Neural cell (in vitro differentiated cells): ENCODE data around the gene GUCD1. TPM values are rescaled to one million over a fixed set of nuclear protein-coding genes. Genes with fewer than 3 reads are reported as not detected.

Source experiments
- H2AFZ ChIP-seq: fragments of 200-600, 300-800 bp; sonication (generic), shearing (Covaris generic); 2 replicates; pipeline ENCODE4 v1.6.0; 2014; ENCODE audit warnings: low read depth, mild to moderate bottlenecking, antibody characterized with exemption, low read length, moderate library complexity
- H3F3A ChIP-seq: fragments of 200-600 bp; shearing (Covaris generic); 2 replicates; pipeline ENCODE4 v1.6.1; 2016; ENCODE audit warnings: mild to moderate bottlenecking, moderate library complexity, mixed read lengths, antibody characterized with exemption, low read length; ENCODE audit not compliant: insufficient read depth, poor library complexity, severe bottlenecking
- H3K27ac ChIP-seq: fragments of 200-600, 300-800 bp; sonication (generic), shearing (Covaris generic); 2 replicates; pipeline ENCODE4 v1.5.1; 2014; ENCODE audit warnings: mild to moderate bottlenecking, low read length, moderate library complexity
- H3K27me3 ChIP-seq: fragments of 300-800, 200-600 bp; sonication (generic), shearing (Covaris generic); 2 replicates; pipeline ENCODE4 v1.6.0; 2014; ENCODE audit warnings: mild to moderate bottlenecking, low read depth, low read length, moderate library complexity; ENCODE audit not compliant: insufficient read depth
- H3K36me3 ChIP-seq: fragments of 300-800, 200-600 bp; sonication (generic), shearing (Covaris generic); 2 replicates; pipeline ENCODE4 v1.5.1; 2014; ENCODE audit warnings: mild to moderate bottlenecking, antibody characterized with exemption, low read length, moderate library complexity; ENCODE audit not compliant: insufficient read depth
- H3K4me2 ChIP-seq: fragments of 300-800, 200-600 bp; sonication (generic), shearing (Covaris generic); 2 replicates; pipeline ENCODE4 v1.6.0; 2014; ENCODE audit warnings: mild to moderate bottlenecking, low read length
- H3K4me3 ChIP-seq: fragments of 300-800, 200-600 bp; sonication (generic), shearing (Covaris generic); 2 replicates; pipeline ENCODE4 v1.5.1; 2014; ENCODE audit warnings: mild to moderate bottlenecking, low read length, moderate library complexity
- H3K79me2 ChIP-seq: fragments of 200-600 bp; shearing (Covaris generic); replicated peaks from 2 replicates; pipeline ENCODE4 v1.6.0; 2014; ENCODE audit warnings: mild to moderate bottlenecking, low read length, moderate library complexity; ENCODE audit not compliant: insufficient read depth
- H3K9ac ChIP-seq: fragments of 300-800, 200-600 bp; sonication (generic), shearing (Covaris generic); 2 replicates; pipeline ENCODE4 v1.6.1; 2016; ENCODE audit warnings: mild to moderate bottlenecking, low read length, mixed read lengths
- H3K9me2 ChIP-seq: fragments of 200-600 bp; shearing (Covaris generic); 2 replicates; pipeline ENCODE4 v1.6.1; 2016; ENCODE audit warnings: mild to moderate bottlenecking, low read length, mixed read lengths; ENCODE audit not compliant: insufficient read depth
- H3K9me3 ChIP-seq: fragments of 200-600, 300-800 bp; sonication (generic), shearing (Covaris generic); 2 replicates; pipeline ENCODE4 v1.6.1; 2016; ENCODE audit warnings: mild to moderate bottlenecking, mixed run types, low read length, moderate library complexity, mixed read lengths
- H4K20me1 ChIP-seq: fragments of 200-600 bp; shearing (Covaris generic); 2 replicates; pipeline ENCODE4 v1.6.1; 2016; ENCODE audit warnings: mild to moderate bottlenecking, mixed run types; ENCODE audit not compliant: insufficient read depth
- CTCF ChIP-seq: fragments of 450-650 bp; IDR thresholded peaks from 2 replicates; pipeline ENCODE4 v1.5.1; 2014; ENCODE audit warnings: antibody characterized with exemption, mild to moderate bottlenecking, moderate library complexity; ENCODE audit not compliant: poor library complexity, severe bottlenecking
- EP300 ChIP-seq: fragments of 450-650 bp; conservative IDR thresholded peaks from 2 replicates; pipeline ENCODE4 v1.6.1; 2014; ENCODE audit warnings: antibody characterized with exemption, mild to moderate bottlenecking, moderate library complexity; ENCODE audit not compliant: poor library complexity, severe bottlenecking
- EZH2 ChIP-seq: fragments of 200-600, 300-800 bp; shearing (Covaris generic), sonication (generic); IDR thresholded peaks from 2 replicates; pipeline ENCODE4 v1.6.1; 2014; ENCODE audit warnings: antibody characterized with exemption, low read length, borderline replicate concordance, mild to moderate bottlenecking; ENCODE audit not compliant: insufficient read depth, poor library complexity, severe bottlenecking
- MXI1 ChIP-seq: fragments of 450-650 bp; conservative IDR thresholded peaks from 2 replicates; pipeline ENCODE4 v1.6.1; 2014; ENCODE audit warnings: antibody characterized with exemption, mild to moderate bottlenecking; ENCODE audit not compliant: poor library complexity, severe bottlenecking
- POLR2AphosphoS5 ChIP-seq: IDR thresholded peaks from 2 replicates; pipeline ENCODE4 v1.6.1; 2012
- RAD21 ChIP-seq: fragments of 450-650 bp; conservative IDR thresholded peaks from 2 replicates; pipeline ENCODE4 v1.6.1; 2014; ENCODE audit warnings: antibody characterized with exemption, mild to moderate bottlenecking, moderate library complexity
- REST ChIP-seq: IDR thresholded peaks from 2 replicates; pipeline ENCODE4 v1.6.1; 2012; ENCODE audit warnings: borderline replicate concordance
- SMC3 ChIP-seq: fragments of 450-650 bp; conservative IDR thresholded peaks from 2 replicates; pipeline ENCODE4 v1.6.1; 2014; ENCODE audit warnings: antibody characterized with exemption, mild to moderate bottlenecking, moderate library complexity; ENCODE audit not compliant: poor library complexity
- TAF1 ChIP-seq: IDR thresholded peaks from 2 replicates; pipeline ENCODE4 v1.6.1; 2012; ENCODE audit warnings: low read depth
- polyA plus RNA-seq: library from polyadenylated mRNA; depleted of rRNA; stranded (reverse); fragments of >200 nt; gene quantifications from 2 replicates; pipeline ENCODE4 v1.2.3, GENCODE V29; 2014

GUCD1 gene
- polyA plus RNA-seq, 1 donor from 2014 or later, result 32.6 TPM

GRCh38 chr22:24495365-24495675 lies 59.6 kb downstream of the GUCD1 start:
- Histone ChIP-seq H3K79me2 (no peaks in the 10 kb centered on the region), H3K27me3 (peaks cover 31% of the 10 kb centered on the region), H3K4me2 (no peak overlapping the region), H3K27ac (no peak overlapping the region), H3F3A (no peaks in the 10 kb centered on the region), H3K9ac (no peak overlapping the region), H3K36me3 (no peaks in the 10 kb centered on the region), H3K9me3 (no peaks in the 10 kb centered on the region), H3K9me2 (no peaks in the 10 kb centered on the region), H2AFZ (no peak overlapping the region), H3K4me3 (no peak overlapping the region), H4K20me1 (no peaks in the 10 kb centered on the region)
- TF ChIP-seq SMC3, result no peak
- TF ChIP-seq MXI1, result no peak
- TF ChIP-seq POLR2AphosphoS5, result no peak
- no peak for TF ChIP-seq CTCF
- no peak for TF ChIP-seq RAD21
- no peak for TF ChIP-seq REST
- TF ChIP-seq EP300, result no peak
- TF ChIP-seq TAF1, result no peak
- no peak for TF ChIP-seq EZH2

DNA sequence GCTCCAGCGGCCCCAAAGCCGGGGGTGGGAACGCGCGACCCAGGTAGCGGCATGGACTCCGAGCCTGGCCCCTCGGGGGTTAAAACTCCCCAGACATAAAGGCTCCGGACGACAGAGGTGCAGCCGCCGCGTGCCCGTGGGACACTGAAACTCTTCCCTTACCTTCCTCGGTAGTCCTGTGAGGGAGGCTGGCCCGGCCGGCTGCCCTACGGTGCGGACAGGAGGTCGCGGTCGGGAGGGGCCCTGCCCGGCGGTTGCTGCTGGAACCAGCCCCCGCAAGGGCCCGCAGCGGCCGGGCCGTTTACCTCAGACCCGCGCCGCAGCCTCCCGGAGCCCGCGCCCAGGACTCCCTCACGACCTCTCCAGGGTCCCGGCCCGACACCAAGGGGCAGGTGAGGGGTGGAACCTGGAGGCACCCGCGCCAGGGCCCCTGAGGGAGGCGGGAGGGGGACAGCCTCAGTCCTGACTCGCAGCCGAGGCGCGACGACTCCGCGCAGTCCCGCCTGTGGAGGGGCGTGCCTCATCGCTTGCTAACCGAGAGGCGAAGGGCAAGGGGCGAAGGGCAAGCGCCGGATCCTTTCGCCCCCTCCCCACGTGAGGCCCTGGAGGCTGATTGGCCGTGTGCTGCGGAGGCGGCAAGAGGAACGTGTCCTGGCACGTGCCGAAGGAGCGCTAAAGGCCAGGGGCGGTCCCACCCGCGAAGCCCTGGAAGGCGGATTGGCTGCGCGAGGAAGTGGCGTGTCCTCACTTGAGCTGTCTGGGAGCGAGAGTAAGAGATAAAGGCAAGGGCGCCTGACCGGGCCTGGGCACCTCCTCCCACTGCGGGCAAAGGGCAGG lies 60.2 kb downstream of the GUCD1 start, which contains the start of gene UPB1:
Gene UPB1 (plus strand): TSS at position 805 of the 837 bp plus-strand sequence. CDS start 72 bp downstream, outside the sequence.
- H3K4me2 ChIP-seq, result no peak within 1 kb of the TSS
- no peak within 1 kb of the TSS for H3K27ac ChIP-seq
- no peak within 1 kb of the TSS for H2AFZ ChIP-seq
- TF ChIP-seq POLR2AphosphoS5 (no peak), TAF1 (no peak), EP300 (no peak), SMC3 (no peak), MXI1 (no peak), EZH2 (no peak), CTCF (no peak), REST (no peak), RAD21 (no peak)
- H3K36me3 ChIP-seq, result no peaks in the 10 kb centered on the region
- no peaks in the 10 kb centered on the region for H3K79me2 ChIP-seq
- peaks cover 31% of the 10 kb centered on the region for H3K27me3 ChIP-seq
- no peaks in the 10 kb centered on the region for H3F3A ChIP-seq
- H3K9ac ChIP-seq, result no peak within 1 kb of the TSS
- no peaks in the 10 kb centered on the region for H4K20me1 ChIP-seq
- H3K9me2 ChIP-seq, result no peaks in the 10 kb centered on the region
- no peak within 1 kb of the TSS for H3K4me3 ChIP-seq
- H3K9me3 ChIP-seq, result no peaks in the 10 kb centered on the region
